Chondrocyte (in vitro differentiated cells): ENCODE results near the gene CENPE. TPM values are rescaled to one million over a fixed set of nuclear protein-coding genes. Genes with fewer than 3 reads are reported as not detected.

Source experiments
- DNase-seq: peaks from one replicate; pipeline ENCODE4 v3.0.0; 2021; ENCODE audit warnings: mixed read lengths, low spot score
- H3K27ac Mint-ChIP-seq: one replicate; pipeline ENCODE4 v1.8.0; 2021; ENCODE audit warnings: mild to moderate bottlenecking, moderate library complexity, mixed read lengths; ENCODE audit not compliant: unreplicated experiment
- H3K27me3 Mint-ChIP-seq: 2 replicates; pipeline ENCODE4 v1.8.0; 2021; ENCODE audit warnings: low read depth, mixed read lengths
- H3K36me3 Mint-ChIP-seq: 2 replicates; pipeline ENCODE4 v1.8.0; 2021; ENCODE audit warnings: low read depth, mixed read lengths
- H3K4me1 Mint-ChIP-seq: 2 replicates; pipeline ENCODE4 v1.8.0; 2021; ENCODE audit warnings: low read depth, mild to moderate bottlenecking, mixed read lengths
- H3K4me3 Mint-ChIP-seq: one replicate; pipeline ENCODE4 v1.8.0; 2021; ENCODE audit warnings: mild to moderate bottlenecking, moderate library complexity, mixed read lengths; ENCODE audit not compliant: unreplicated experiment
- H3K9me3 Mint-ChIP-seq: 2 replicates; pipeline ENCODE4 v1.8.0; 2021; ENCODE audit warnings: low read depth, mixed read lengths
- total RNA-seq: library from RNA; stranded (reverse); gene quantifications from 3 replicates; pipeline ENCODE4 v1.2.1, GENCODE V29; 2021
- TF ChIP-seq, protein P1 (sequence below): fragments of 200-600 bp; sonication (generic); IDR thresholded peaks from 2 replicates; pipeline ENCODE4 v1.5.0; 2021; ENCODE audit warnings: antibody characterized with exemption, mild to moderate bottlenecking, moderate library complexity

CENPE gene
- total RNA-seq, 1 donor from 2014 or later: 8.2 TPM

- H3K9me3 Mint-ChIP-seq: no peaks in the 10 kb centered on the region
- H3K4me3 Mint-ChIP-seq: no peak overlapping the region
- H3K36me3 Mint-ChIP-seq: peaks cover 2% of the 10 kb centered on the region
- no peak overlapping the region for H3K27ac Mint-ChIP-seq
- H3K4me1 Mint-ChIP-seq: no peaks in the 10 kb centered on the region
- TF ChIP-seq, protein P1, sequence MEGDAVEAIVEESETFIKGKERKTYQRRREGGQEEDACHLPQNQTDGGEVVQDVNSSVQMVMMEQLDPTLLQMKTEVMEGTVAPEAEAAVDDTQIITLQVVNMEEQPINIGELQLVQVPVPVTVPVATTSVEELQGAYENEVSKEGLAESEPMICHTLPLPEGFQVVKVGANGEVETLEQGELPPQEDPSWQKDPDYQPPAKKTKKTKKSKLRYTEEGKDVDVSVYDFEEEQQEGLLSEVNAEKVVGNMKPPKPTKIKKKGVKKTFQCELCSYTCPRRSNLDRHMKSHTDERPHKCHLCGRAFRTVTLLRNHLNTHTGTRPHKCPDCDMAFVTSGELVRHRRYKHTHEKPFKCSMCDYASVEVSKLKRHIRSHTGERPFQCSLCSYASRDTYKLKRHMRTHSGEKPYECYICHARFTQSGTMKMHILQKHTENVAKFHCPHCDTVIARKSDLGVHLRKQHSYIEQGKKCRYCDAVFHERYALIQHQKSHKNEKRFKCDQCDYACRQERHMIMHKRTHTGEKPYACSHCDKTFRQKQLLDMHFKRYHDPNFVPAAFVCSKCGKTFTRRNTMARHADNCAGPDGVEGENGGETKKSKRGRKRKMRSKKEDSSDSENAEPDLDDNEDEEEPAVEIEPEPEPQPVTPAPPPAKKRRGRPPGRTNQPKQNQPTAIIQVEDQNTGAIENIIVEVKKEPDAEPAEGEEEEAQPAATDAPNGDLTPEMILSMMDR: no peak
- no peak for DNase-seq
- H3K27me3 Mint-ChIP-seq: no peaks in the 10 kb centered on the region
Observed at GRCh38 chr4:103108542-103108941, 89.6 kb downstream of the CENPE start.

- no peak for DNase-seq
- no peak overlapping the region for H3K27ac Mint-ChIP-seq
- no peak overlapping the region for H3K4me3 Mint-ChIP-seq
- no peaks in the 10 kb centered on the region for H3K4me1 Mint-ChIP-seq
- no peaks in the 10 kb centered on the region for H3K27me3 Mint-ChIP-seq
- H3K9me3 Mint-ChIP-seq: no peaks in the 10 kb centered on the region
- TF ChIP-seq, protein P1: no peak
- no peaks in the 10 kb centered on the region for H3K36me3 Mint-ChIP-seq
Observed at GRCh38 chr4:103105558-103106356, 92.4 kb downstream of the CENPE start.

GRCh38 chr4:103104886-103105285, 93.3 kb downstream of the CENPE start:
- no peaks in the 10 kb centered on the region for H3K36me3 Mint-ChIP-seq
- no peaks in the 10 kb centered on the region for H3K9me3 Mint-ChIP-seq
- H3K27ac Mint-ChIP-seq: no peak overlapping the region
- no peaks in the 10 kb centered on the region for H3K27me3 Mint-ChIP-seq
- H3K4me1 Mint-ChIP-seq: no peaks in the 10 kb centered on the region
- no peak overlapping the region for H3K4me3 Mint-ChIP-seq
- no peak for DNase-seq
- TF ChIP-seq, protein P1: no peak

GRCh38 chr4:103100691-103101090, 97.5 kb downstream of the CENPE start:
- no peak for DNase-seq
- no peak overlapping the region for H3K4me3 Mint-ChIP-seq
- H3K36me3 Mint-ChIP-seq: no peaks in the 10 kb centered on the region
- H3K9me3 Mint-ChIP-seq: no peaks in the 10 kb centered on the region
- TF ChIP-seq, protein P1: no peak
- H3K4me1 Mint-ChIP-seq: peaks cover 16% of the 10 kb centered on the region
- no peak overlapping the region for H3K27ac Mint-ChIP-seq
- no peaks in the 10 kb centered on the region for H3K27me3 Mint-ChIP-seq

- Mint-ChIP-seq H3K27ac (peak within 1 kb of the TSS; percentile 93), H3K4me3 (peak within 1 kb of the TSS; percentile 78), H3K36me3 (no peaks in the 10 kb centered on the region), H3K4me1 (peaks cover 16% of the 10 kb centered on the region), H3K27me3 (no peaks in the 10 kb centered on the region), H3K9me3 (no peaks in the 10 kb centered on the region)
- DNase-seq: no peak
- TF ChIP-seq, protein P1: peak; percentile 90
Observed at GRCh38 chr4:103099691-103100392, 98.3 kb downstream of the CENPE start, which contains the start of gene BDH2. BDH2 (minus strand) TSS chr4:103099834; CDS start chr4:103096254, 3,580 bp downstream.
